ENCODE measurements around the gene POM121C. TPM values are rescaled to one million over a fixed set of nuclear protein-coding genes. Genes with fewer than 3 reads are reported as not detected.
"Not testable (repeated sequence)": the region's sequence is repeated elsewhere in the genome, so short reads cannot be mapped to it uniquely, and the experiment has no call there.

The POM121C gene
- 10 to 100 TPM; 55.3 to 61.2 TPM for total RNA-seq

- CTCF ChIA-PET; H3K27me3 Mint-ChIP-seq; POLR2A ChIA-PET; H3K4me1 Mint-ChIP-seq (ENCODE audit: low read depth); H3K9me3 Mint-ChIP-seq; intact Hi-C loops (cut with micrococcal nuclease); H3K36me3 Mint-ChIP-seq: not testable (repeated sequence)
- Mint-ChIP-seq H3K27ac (peak within 1 kb of the TSS; percentile 86), H3K4me3 (peak within 1 kb of the TSS; percentile 92)
- DNase-seq = peak; percentile 93
Observed at GRCh38 chr7:75485979-75486643, at the start of gene POM121C. Gene POM121C, minus strand, starts transcription at chr7:75486299. Its CDS starts 44,803 bp downstream, at chr7:75441496.

DNA sequence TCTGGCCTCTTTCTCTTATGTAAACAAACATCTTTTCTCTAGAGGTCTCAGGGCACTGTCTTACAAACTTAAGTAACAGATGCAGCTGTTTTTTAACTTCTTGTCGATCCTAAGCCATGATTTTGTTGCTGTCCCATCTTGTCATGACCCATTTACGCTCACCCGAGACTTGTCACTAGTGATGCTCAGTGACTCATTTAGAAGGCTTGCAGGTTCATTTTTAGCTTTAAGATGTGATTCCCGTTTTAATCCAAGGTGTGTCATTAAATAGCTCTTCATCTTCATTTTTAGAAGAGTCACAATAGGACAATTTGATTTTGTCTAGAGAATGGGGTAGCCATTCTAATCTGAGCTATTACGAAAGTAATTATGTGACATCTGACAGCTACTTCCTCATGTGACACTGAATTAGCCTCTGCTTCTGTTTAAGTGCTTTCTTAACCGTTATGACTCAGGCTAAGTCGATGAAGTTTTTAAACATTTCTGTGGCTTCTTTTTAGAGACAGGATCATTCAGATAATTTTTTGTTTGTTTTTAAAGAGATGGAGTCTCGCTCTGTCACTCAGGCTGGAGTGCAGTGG, 48.7 kb upstream of the POM121C start:
- Mint-ChIP-seq H3K27ac (peak overlapping the region; percentile 2), H3K36me3 (no peaks in the 10 kb centered on the region), H3K9me3 (no peaks in the 10 kb centered on the region), H3K27me3 (no peaks in the 10 kb centered on the region), H3K4me1 (ENCODE audit: low read depth) (peaks cover 6% of the 10 kb centered on the region), H3K4me3 (no peak overlapping the region)
- ChIA-PET CTCF (interaction anchor here (0.6 kb wide), 1 partner anchor 83 kb away, joined by 3 read pairs; no protein-coding TSS in a partner anchor), POLR2A (no interaction called here)
- intact Hi-C loops (cut with micrococcal nuclease) = no loop called here
- no peak for DNase-seq

DNA sequence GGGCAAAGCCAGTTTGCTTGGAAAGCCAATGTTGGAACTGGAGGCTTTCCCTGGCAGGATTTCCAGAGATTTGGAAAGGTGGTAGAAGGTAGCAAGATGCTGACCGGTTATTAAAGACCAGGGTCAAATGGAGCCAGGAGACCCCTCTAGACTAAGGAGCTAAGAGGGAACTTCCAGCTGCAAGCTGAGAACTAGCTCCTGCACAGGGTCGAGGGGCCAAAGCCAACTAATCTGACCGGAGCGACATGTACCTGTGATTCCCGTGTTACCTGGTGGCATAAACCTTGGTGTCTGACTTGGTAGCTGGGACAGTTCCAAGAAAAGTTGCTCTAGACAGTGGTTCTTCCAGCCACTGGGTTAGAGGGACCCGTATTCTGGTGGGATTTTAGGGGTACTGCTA, 47.8 kb upstream of the POM121C start:
- no peaks in the 10 kb centered on the region for H3K36me3 Mint-ChIP-seq
- peaks cover 6% of the 10 kb centered on the region for H3K4me1 Mint-ChIP-seq (ENCODE audit: low read depth)
- no peak for DNase-seq
- no peak overlapping the region for H3K27ac Mint-ChIP-seq
- H3K4me3 Mint-ChIP-seq = no peak overlapping the region
- ChIA-PET POLR2A (no interaction called here), CTCF (no interaction called here)
- no peaks in the 10 kb centered on the region for H3K9me3 Mint-ChIP-seq
- H3K27me3 Mint-ChIP-seq = no peaks in the 10 kb centered on the region
- intact Hi-C loops (cut with micrococcal nuclease) = no loop called here

GRCh38 chr7:75532639-75533038, 46.5 kb upstream of the POM121C start:
- ChIA-PET POLR2A (no interaction called here), CTCF (no interaction called here)
- Mint-ChIP-seq H3K36me3 (no peaks in the 10 kb centered on the region), H3K4me1 (ENCODE audit: low read depth) (peaks cover 10% of the 10 kb centered on the region), H3K9me3 (no peaks in the 10 kb centered on the region), H3K4me3 (no peak overlapping the region), H3K27ac (no peak overlapping the region), H3K27me3 (no peaks in the 10 kb centered on the region)
- intact Hi-C loops (cut with micrococcal nuclease) = no loop called here
- DNase-seq = no peak

DNA sequence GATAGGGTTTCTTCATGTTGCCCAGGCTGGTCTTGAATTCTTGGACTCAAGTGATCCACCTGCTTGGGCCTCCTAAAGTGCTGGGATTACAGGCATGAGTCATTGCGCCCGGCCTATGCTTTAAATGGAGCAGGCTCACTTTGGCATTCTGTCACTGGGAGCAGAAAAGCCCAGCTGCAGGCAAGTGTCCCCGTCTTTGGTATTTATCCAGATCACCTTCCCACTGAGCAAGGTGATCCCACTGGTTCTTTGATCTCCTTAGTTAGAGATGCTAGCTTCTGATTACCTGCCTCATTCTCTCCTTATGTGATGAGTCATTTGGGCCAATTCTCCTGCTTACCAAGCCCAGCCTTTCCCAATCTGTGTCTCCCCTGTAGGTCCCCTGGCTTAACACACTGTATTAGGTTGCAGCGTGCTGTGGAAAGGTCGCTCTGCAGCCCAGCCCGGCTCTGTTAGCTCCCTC, 45.3 kb upstream of the POM121C start:
- intact Hi-C loops (cut with micrococcal nuclease) = no loop called here
- no peak for DNase-seq
- no peak overlapping the region for H3K4me3 Mint-ChIP-seq
- ChIA-PET POLR2A (no interaction called here), CTCF (no interaction called here)
- peaks cover 4% of the 10 kb centered on the region for H3K36me3 Mint-ChIP-seq
- H3K27ac Mint-ChIP-seq = no peak overlapping the region
- H3K27me3 Mint-ChIP-seq = no peaks in the 10 kb centered on the region
- peaks cover 18% of the 10 kb centered on the region for H3K4me1 Mint-ChIP-seq (ENCODE audit: low read depth)
- H3K9me3 Mint-ChIP-seq = no peaks in the 10 kb centered on the region

DNA sequence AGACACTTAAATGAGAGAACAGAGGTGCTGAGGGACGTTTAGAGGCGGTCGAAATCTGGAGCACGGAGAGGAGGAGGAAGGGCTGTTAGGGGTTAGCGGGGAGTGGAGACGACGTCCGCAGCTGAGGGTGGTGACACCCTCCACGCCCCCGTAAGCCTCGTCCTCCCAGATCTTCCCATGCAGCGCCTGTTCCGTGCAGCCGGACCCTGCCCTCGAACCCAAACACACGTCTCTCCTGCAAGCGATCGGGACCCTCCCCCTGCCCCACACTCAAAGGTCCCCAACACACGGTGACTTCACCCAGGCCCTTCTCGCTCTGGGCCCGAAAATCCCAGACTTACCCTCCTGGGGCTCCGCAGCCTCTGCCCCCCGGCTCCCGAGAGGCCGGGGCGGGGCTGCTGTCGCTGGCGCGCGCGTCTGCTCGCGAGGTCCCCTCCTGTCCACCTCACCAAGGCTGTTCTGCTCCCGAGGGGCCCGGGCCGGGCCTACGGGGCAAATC, 41.2 kb upstream of the POM121C start:
- CTCF ChIA-PET = interaction anchor here (1.2 kb wide), 1 partner anchor 235 kb away, joined by 3 read pairs; no protein-coding TSS in a partner anchor
- peak overlapping the region; percentile 91 for H3K4me3 Mint-ChIP-seq
- H3K27ac Mint-ChIP-seq = peak overlapping the region; percentile 81
- H3K27me3 Mint-ChIP-seq, POLR2A ChIA-PET, H3K9me3 Mint-ChIP-seq: not testable (repeated sequence)
- H3K36me3 Mint-ChIP-seq = peaks cover 31% of the 10 kb centered on the region
- intact Hi-C loops (cut with micrococcal nuclease) = loop anchor here (10.0 kb wide), 1 partner anchor 248 kb away; the partner anchor contains the start of gene CCL26
- DNase-seq = peak; percentile 25
- H3K4me1 Mint-ChIP-seq (ENCODE audit: low read depth) = peaks cover 31% of the 10 kb centered on the region

GRCh38 chr7:75521727-75522126, 35.6 kb upstream of the POM121C start:
- H3K27ac Mint-ChIP-seq, H3K4me3 Mint-ChIP-seq, DNase-seq, CTCF ChIA-PET, H3K27me3 Mint-ChIP-seq, POLR2A ChIA-PET: not testable (repeated sequence)
- intact Hi-C loops (cut with micrococcal nuclease) = loop anchor here (10.0 kb wide), 1 partner anchor 253 kb away; the partner anchor contains the start of gene CCL26
- peaks cover 33% of the 10 kb centered on the region for H3K4me1 Mint-ChIP-seq (ENCODE audit: low read depth)
- peaks cover 12% of the 10 kb centered on the region for H3K9me3 Mint-ChIP-seq
- peaks cover 52% of the 10 kb centered on the region for H3K36me3 Mint-ChIP-seq

GRCh38 chr7:75518842-75519241, 32.7 kb upstream of the POM121C start:
- intact Hi-C loops (cut with micrococcal nuclease); POLR2A ChIA-PET; H3K4me3 Mint-ChIP-seq; H3K27me3 Mint-ChIP-seq; CTCF ChIA-PET; DNase-seq; H3K27ac Mint-ChIP-seq: not testable (repeated sequence)
- Mint-ChIP-seq H3K36me3 (peaks cover 38% of the 10 kb centered on the region), H3K9me3 (peaks cover 12% of the 10 kb centered on the region), H3K4me1 (ENCODE audit: low read depth) (peaks cover 17% of the 10 kb centered on the region)

DNA sequence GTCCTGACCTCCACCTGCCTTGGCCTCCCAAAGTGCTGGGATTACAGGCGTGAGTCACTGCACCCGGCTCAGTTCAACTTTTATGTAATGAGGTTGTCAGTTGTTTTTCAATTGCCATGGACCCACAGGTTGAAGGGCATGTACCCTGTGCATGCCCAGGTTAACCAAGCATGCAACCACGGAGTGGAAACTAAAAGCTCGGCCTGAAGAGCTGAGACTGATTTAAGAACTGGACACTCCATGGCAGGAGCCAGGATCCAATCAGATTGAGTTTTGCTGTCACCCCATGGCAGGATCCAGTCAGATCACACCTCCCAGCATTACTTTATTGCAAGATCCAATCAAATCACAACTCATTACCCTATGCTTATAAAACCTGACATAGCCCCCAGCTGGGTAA, 22.9 kb upstream of the POM121C start:
- H3K4me3 Mint-ChIP-seq; H3K9me3 Mint-ChIP-seq; POLR2A ChIA-PET; DNase-seq; H3K27me3 Mint-ChIP-seq; CTCF ChIA-PET; H3K27ac Mint-ChIP-seq; intact Hi-C loops (cut with micrococcal nuclease); H3K4me1 Mint-ChIP-seq (ENCODE audit: low read depth); H3K36me3 Mint-ChIP-seq: not testable (repeated sequence)

DNA sequence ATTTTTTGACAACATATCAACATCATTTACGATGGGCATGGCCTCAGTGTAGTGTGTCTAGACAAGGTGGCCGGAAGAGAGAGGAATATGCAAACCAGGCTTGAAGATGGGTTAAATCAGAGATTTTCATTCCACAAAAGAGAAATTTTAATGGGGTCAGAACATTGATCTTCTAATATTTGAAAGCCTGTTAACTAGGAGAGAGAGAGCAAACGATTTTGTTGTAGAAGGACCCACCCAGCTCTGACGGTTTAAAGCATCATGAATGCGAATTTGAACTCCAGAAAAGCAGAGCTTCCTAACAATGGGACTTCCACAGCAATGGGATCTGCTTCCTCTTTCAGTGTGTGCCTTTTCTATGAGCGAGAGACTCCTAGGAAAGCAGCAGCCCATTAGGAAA, 5.9 kb upstream of the POM121C start, which contains the start of gene SPDYE5:
Gene SPDYE5 (plus strand): TSS at position 301 of the 400 bp plus-strand sequence. CDS start 1,728 bp downstream, outside the sequence.
- H3K4me3 Mint-ChIP-seq; DNase-seq; H3K27ac Mint-ChIP-seq; H3K4me1 Mint-ChIP-seq (ENCODE audit: low read depth); H3K27me3 Mint-ChIP-seq; CTCF ChIA-PET; H3K36me3 Mint-ChIP-seq; intact Hi-C loops (cut with micrococcal nuclease); POLR2A ChIA-PET; H3K9me3 Mint-ChIP-seq: not testable (repeated sequence)

- intact Hi-C loops (cut with micrococcal nuclease); H3K27me3 Mint-ChIP-seq; POLR2A ChIA-PET; H3K9me3 Mint-ChIP-seq; CTCF ChIA-PET; H3K4me1 Mint-ChIP-seq (ENCODE audit: low read depth); H3K36me3 Mint-ChIP-seq: not testable (repeated sequence)
- peak; percentile 20 for DNase-seq
- Mint-ChIP-seq H3K4me3 (peak overlapping the region; percentile 92), H3K27ac (peak overlapping the region; percentile 86)
Observed at GRCh38 chr7:75485355-75485978, 632 bp downstream of the POM121C start.

DNA sequence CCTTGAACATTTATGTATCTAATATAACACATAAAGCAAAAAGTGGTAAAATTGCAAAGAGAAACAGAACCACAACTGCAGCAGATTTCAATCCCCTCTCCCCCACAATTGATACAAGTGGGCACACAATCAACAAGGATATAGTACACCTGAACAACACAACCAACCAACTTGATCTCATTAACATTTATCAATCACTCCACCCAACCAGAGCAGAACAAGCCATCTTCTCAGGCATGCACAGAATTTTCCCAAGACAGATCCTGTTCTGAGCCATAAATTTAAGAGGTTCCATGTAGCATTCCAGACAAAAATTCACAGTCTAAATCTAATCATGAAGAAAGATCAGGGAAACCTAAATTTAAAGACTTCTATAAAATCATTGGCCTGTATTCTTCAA, 5.8 kb downstream of the POM121C start:
- H3K27ac Mint-ChIP-seq; intact Hi-C loops (cut with micrococcal nuclease); H3K9me3 Mint-ChIP-seq; DNase-seq; POLR2A ChIA-PET; H3K4me3 Mint-ChIP-seq; H3K36me3 Mint-ChIP-seq; H3K27me3 Mint-ChIP-seq; CTCF ChIA-PET: not testable (repeated sequence)
- H3K4me1 Mint-ChIP-seq (ENCODE audit: low read depth) = peaks cover 12% of the 10 kb centered on the region
